Testis (tissue), 2 donors: ENCODE measurements around the gene ANKRD16.

ENCODE experiments used
- CTCF ChIP-seq, 3 experiments: fragments of 450-650 bp in 2 of 3; fragments of 200-600 bp in 1 of 3; sonication (generic) in 1 of 3; IDR thresholded peaks; one replicate each; pipeline ENCODE4 v1.5.1; 2016 to 2019; ENCODE audit warnings: antibody characterized with exemption in 3 of 3, mild to moderate bottlenecking in 2 of 3, moderate library complexity in 1 of 3
- POLR2A ChIP-seq: fragments of 450-650 bp; IDR thresholded peaks from one replicate; pipeline ENCODE4 v1.6.1; 2017; ENCODE audit warnings: antibody characterized with exemption, mild to moderate bottlenecking, moderate library complexity

DNA sequence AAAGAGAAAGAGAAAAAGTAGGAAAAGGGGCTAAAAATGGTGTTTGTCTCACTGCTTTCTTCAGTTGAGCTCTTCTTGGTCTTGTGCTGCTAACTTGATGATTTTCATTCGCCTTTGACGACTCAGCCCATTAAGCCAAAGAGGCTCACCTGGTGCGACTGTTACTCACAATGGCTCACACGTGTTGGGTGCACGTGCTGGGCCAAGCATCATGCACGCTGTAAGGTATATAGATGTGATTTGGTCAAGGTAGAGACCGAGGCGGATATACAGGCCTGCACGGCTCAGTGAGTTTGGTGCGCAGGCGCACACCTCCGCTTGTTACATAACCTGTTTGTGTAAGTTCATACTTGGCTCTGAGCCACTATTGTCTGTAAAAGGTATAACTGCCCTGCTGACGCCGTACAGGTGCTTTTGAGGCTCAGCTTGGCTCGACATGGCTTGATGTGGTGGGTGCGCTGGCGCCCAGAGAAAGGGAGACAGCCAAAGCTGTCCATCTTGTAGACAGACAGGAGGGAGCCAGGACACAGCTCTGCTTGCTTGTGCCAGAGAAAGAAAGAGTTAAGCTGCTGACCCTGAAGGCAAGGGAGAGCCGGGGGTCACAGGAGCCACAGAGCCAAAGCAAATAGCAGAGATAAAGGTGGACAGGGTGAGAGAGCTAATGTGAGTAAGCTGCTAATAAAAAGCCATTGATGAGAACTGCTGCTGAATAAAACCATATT, 33.6 kb downstream of the ANKRD16 start:
- TF ChIP-seq CTCF (IDR thresholded peaks at IDR 0.05) (no peak), POLR2A (no peak)
